HepG2 (cell line): Measurements from ENCODE around the gene PLK5. TPM values are rescaled to one million over a fixed set of nuclear protein-coding genes. Genes with fewer than 3 reads are reported as not detected.

Experiments
- BRD4 ChIP-seq: sonication (generic); formaldehyde crosslinking; IDR thresholded peaks from 2 replicates; pipeline ENCODE4 v1.4.0; 2020; ENCODE audit warnings: missing genetic modification reagents
- CAMTA2 ChIP-seq: sonication (generic); formaldehyde crosslinking; IDR thresholded peaks from 2 replicates; pipeline ENCODE4 v1.4.0; 2020; ENCODE audit warnings: mild to moderate bottlenecking, missing genetic modification reagents, borderline replicate concordance
- FOXA3 ChIP-seq: IDR thresholded peaks from 2 replicates; pipeline ENCODE4 v1.6.1; 2016; ENCODE audit warnings: missing genetic modification reagents, missing compliant biosample characterization
- HMG20B ChIP-seq: conservative IDR thresholded peaks from 2 replicates; pipeline ENCODE4 v1.6.1; 2016; ENCODE audit warnings: missing genetic modification reagents, missing compliant biosample characterization
- HOXA5 ChIP-seq: sonication (generic); formaldehyde crosslinking; IDR thresholded peaks from 2 replicates; pipeline ENCODE4 v1.4.0; 2020; ENCODE audit warnings: missing genetic modification reagents
- MAZ ChIP-seq, 2 experiments: sonication (generic) in 1 of 2; formaldehyde crosslinking in 1 of 2; IDR thresholded peaks; 2 replicates each; pipeline versions ENCODE4 v1.5.0 to v1.6.1; 2012 to 2020; ENCODE audit warnings: low read depth in 2 of 2, mild to moderate bottlenecking in 2 of 2, borderline replicate concordance in 1 of 2, improper control_type of control experiment in 1 of 2, low read length in 1 of 2, missing genetic modification reagents in 1 of 2, moderate library complexity in 1 of 2
- NFKB2 ChIP-seq: sonication (generic); formaldehyde crosslinking; IDR thresholded peaks from 2 replicates; pipeline ENCODE4 v1.4.0; 2020; ENCODE audit warnings: missing genetic modification reagents, borderline replicate concordance
- NFYC ChIP-seq: IDR thresholded peaks from 2 replicates; pipeline ENCODE4 v1.6.1; 2016; ENCODE audit warnings: missing genetic modification reagents, missing compliant biosample characterization
- PRPF4 ChIP-seq: fragments of 200-400 bp; formaldehyde crosslinking; IDR thresholded peaks from 2 replicates; pipeline ENCODE4 v1.6.1; 2016; ENCODE audit warnings: low read length, low read depth; ENCODE audit not compliant: poor library complexity, severe bottlenecking
- SMAD9 ChIP-seq: sonication (generic); formaldehyde crosslinking; IDR thresholded peaks from 2 replicates; pipeline ENCODE4 v1.5.1; 2020; ENCODE audit warnings: mild to moderate bottlenecking, missing genetic modification reagents
- STAG1 ChIP-seq: sonication (generic); formaldehyde crosslinking; IDR thresholded peaks from 2 replicates; pipeline ENCODE4 v1.4.0; 2020; ENCODE audit warnings: missing genetic modification reagents
- TSC22D2 ChIP-seq: sonication (generic); formaldehyde crosslinking; IDR thresholded peaks from 2 replicates; pipeline ENCODE4 v1.5.1; 2020; ENCODE audit warnings: missing genetic modification reagents, mild to moderate bottlenecking, borderline replicate concordance
- ZBTB3 ChIP-seq: sonication (generic); formaldehyde crosslinking; IDR thresholded peaks from 2 replicates; pipeline ENCODE4 v1.4.0; 2020; ENCODE audit warnings: low read depth, mild to moderate bottlenecking, moderate library complexity, missing genetic modification reagents, borderline replicate concordance
- ZBTB38 ChIP-seq: sonication (generic); formaldehyde crosslinking; IDR thresholded peaks from 2 replicates; pipeline ENCODE4 v1.5.1; 2020; ENCODE audit warnings: mild to moderate bottlenecking, missing genetic modification reagents
- ZFP36L1 ChIP-seq: sonication (generic); formaldehyde crosslinking; IDR thresholded peaks from 2 replicates; pipeline ENCODE4 v1.8.0; 2022; ENCODE audit warnings: mild to moderate bottlenecking, missing genetic modification reagents, moderate library complexity
- ZNF24 ChIP-seq: fragments of 450-650 bp; IDR thresholded peaks from 2 replicates; pipeline ENCODE4 v1.6.1; 2017; ENCODE audit warnings: antibody characterized with exemption, mild to moderate bottlenecking
- ZNF446 ChIP-seq: sonication (generic); formaldehyde crosslinking; IDR thresholded peaks from 2 replicates; pipeline ENCODE4 v1.5.0; 2020; ENCODE audit warnings: mild to moderate bottlenecking, missing genetic modification reagents
- ZNF703 ChIP-seq: sonication (generic); formaldehyde crosslinking; IDR thresholded peaks from 2 replicates; pipeline ENCODE4 v1.5.1; 2020; ENCODE audit warnings: missing genetic modification reagents, mild to moderate bottlenecking, moderate library complexity, borderline replicate concordance
- polyA plus RNA-seq, 8 experiments: library from polyadenylated mRNA; depleted of rRNA in 3 of 8; stranded (reverse) in 7 of 8; unstranded in 1 of 8; fragments of >200 nt; fragmentation: Illumina TruSeq in 4 of 8; extraction: Trizol in 4 of 8; gene quantifications; 2 replicates each; pipeline versions ENCODE4 v1.2.1 to v1.2.3, GENCODE V29; 2011 to 2016; ENCODE audit warnings: low read depth in 4 of 8, missing spikeins in 1 of 8, mixed read lengths in 1 of 8; ENCODE audit not compliant: insufficient read depth in 1 of 8
- total RNA-seq, 5 experiments: library from RNA; depleted of rRNA; stranded (reverse); fragments of >200 nt; fragmentation: Illumina TruSeq; extraction: Trizol; gene quantifications; 2 replicates each; pipeline ENCODE4 v1.2.3, GENCODE V29; 2016; ENCODE audit warnings: low read depth in 1 of 5
- TF ChIP-seq, protein P1 (sequence below): IDR thresholded peaks from 2 replicates; pipeline ENCODE4 v1.4.0; 2020; ENCODE audit warnings: mild to moderate bottlenecking, missing genetic modification reagents
- TF ChIP-seq, protein P2 (sequence below): sonication (generic); formaldehyde crosslinking; IDR thresholded peaks from 2 replicates; pipeline ENCODE4 v1.4.0; 2020; ENCODE audit warnings: missing genetic modification reagents, low read depth, mild to moderate bottlenecking, borderline replicate concordance
- TF ChIP-seq, protein P3 (sequence below): sonication (generic); formaldehyde crosslinking; IDR thresholded peaks from 2 replicates; pipeline ENCODE4 v1.8.0; 2022; ENCODE audit warnings: mild to moderate bottlenecking, missing genetic modification reagents; ENCODE audit not compliant: insufficient replicate concordance
- TF ChIP-seq, protein P4 (sequence below): IDR thresholded peaks from 2 replicates; pipeline ENCODE4 v1.6.1; 2016; ENCODE audit warnings: low read depth, borderline replicate concordance

PLK5 gene
- total and polyA plus RNA-seq, 2 of the 13 experiments (the other 11 are each of a cell fraction or from before 2014, with no cell fraction given): not detected

DNA sequence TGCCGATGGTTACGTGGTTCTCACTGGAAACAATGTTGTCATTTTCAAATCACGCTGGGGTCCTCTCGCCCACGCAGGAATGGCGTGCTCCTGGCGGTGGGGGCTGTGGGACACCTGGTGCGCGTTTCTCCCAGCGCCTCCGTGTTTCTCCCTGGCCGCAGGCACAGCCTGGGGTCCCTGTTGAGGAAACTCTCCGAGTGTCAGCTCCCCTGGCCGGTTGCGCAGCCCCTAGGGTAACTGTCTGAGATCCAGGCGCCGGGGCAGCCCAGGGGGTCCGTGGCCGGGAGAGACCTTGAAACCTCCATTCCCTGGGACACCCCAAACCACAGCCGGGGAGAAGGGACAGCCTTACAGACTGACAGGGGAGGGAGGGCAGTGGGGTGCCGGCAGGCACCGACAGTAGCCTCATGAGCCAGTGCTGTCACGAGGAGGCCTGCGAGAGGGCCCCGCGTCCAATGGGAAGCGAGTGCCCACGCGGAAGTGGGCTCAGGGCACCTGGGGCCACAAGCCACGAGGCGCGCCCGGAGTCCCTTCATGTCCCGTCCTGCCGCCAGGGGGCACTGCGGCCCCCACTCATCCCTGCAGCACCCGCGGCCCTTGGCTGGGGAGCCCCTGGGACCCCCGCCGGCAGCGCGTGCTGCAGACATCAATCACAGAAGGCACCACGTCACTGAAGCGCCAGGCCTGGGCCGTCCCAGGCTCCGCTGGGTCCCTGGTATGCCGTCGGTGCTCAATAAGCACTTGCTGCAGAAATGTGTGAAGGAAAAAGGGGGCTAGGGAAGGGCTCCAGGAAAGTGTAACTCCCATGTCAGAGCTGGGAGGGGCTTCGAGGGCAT is 20.6 kb upstream of the PLK5 start (continued):
- TF ChIP-seq STAG1 (peak; percentile 41; the same call in 1 of the 2 replicates), TSC22D2 (no peak), PRPF4 (no peak), ZBTB38 (peak; percentile 71; the same call in 1 of the 2 replicates), HMG20B (CRISPR knock-in tag) (no peak), ZBTB3 (no peak), ZNF24 (no peak), NFYC (peak; percentile 46; the same call in 1 of the 2 replicates), MAZ (IDR thresholded peaks at IDR 0.05; ENCODE audit: borderline replicate concordance, low read depth, low read length) (no peak; the same call in 1 of the 2 replicates), MAZ (CRISPR knock-in tag; IDR thresholded peaks at IDR 0.05; ENCODE audit: low read depth) (0 out of 2 replicates have a peak, but pooled peaks have one; percentile 47), SMAD9 (CRISPR knock-in tag) (no peak), CAMTA2 (CRISPR knock-in tag) (no peak), ZNF446 (CRISPR knock-in tag) (no peak), NFKB2 (CRISPR knock-in tag) (no peak), HOXA5 (CRISPR knock-in tag) (no peak), BRD4 (CRISPR knock-in tag) (no peak), ZNF703 (CRISPR knock-in tag) (0 out of 2 replicates have a peak, but pooled peaks have one; percentile 55), FOXA3 (0 out of 2 replicates have a peak, but pooled peaks have one; percentile 13), ZFP36L1 (CRISPR knock-in tag) (no peak)
- TF ChIP-seq, protein P1, sequence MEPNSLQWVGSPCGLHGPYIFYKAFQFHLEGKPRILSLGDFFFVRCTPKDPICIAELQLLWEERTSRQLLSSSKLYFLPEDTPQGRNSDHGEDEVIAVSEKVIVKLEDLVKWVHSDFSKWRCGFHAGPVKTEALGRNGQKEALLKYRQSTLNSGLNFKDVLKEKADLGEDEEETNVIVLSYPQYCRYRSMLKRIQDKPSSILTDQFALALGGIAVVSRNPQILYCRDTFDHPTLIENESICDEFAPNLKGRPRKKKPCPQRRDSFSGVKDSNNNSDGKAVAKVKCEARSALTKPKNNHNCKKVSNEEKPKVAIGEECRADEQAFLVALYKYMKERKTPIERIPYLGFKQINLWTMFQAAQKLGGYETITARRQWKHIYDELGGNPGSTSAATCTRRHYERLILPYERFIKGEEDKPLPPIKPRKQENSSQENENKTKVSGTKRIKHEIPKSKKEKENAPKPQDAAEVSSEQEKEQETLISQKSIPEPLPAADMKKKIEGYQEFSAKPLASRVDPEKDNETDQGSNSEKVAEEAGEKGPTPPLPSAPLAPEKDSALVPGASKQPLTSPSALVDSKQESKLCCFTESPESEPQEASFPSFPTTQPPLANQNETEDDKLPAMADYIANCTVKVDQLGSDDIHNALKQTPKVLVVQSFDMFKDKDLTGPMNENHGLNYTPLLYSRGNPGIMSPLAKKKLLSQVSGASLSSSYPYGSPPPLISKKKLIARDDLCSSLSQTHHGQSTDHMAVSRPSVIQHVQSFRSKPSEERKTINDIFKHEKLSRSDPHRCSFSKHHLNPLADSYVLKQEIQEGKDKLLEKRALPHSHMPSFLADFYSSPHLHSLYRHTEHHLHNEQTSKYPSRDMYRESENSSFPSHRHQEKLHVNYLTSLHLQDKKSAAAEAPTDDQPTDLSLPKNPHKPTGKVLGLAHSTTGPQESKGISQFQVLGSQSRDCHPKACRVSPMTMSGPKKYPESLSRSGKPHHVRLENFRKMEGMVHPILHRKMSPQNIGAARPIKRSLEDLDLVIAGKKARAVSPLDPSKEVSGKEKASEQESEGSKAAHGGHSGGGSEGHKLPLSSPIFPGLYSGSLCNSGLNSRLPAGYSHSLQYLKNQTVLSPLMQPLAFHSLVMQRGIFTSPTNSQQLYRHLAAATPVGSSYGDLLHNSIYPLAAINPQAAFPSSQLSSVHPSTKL (CRISPR knock-in tag): 0 out of 2 replicates have a peak, but pooled peaks have one; percentile 8
- TF ChIP-seq, protein P2, sequence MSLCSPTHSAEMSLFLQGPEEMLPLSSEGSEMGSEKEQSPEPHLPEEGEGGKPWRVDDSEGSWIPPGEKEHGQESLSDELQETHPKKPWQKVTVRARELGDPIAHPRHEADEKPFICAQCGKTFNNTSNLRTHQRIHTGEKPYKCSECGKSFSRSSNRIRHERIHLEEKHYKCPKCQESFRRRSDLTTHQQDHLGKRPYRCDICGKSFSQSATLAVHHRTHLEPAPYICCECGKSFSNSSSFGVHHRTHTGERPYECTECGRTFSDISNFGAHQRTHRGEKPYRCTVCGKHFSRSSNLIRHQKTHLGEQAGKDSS (CRISPR knock-in tag): no peak
- TF ChIP-seq, protein P3, sequence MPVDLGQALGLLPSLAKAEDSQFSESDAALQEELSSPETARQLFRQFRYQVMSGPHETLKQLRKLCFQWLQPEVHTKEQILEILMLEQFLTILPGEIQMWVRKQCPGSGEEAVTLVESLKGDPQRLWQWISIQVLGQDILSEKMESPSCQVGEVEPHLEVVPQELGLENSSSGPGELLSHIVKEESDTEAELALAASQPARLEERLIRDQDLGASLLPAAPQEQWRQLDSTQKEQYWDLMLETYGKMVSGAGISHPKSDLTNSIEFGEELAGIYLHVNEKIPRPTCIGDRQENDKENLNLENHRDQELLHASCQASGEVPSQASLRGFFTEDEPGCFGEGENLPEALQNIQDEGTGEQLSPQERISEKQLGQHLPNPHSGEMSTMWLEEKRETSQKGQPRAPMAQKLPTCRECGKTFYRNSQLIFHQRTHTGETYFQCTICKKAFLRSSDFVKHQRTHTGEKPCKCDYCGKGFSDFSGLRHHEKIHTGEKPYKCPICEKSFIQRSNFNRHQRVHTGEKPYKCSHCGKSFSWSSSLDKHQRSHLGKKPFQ (CRISPR knock-in tag): no peak
- TF ChIP-seq, protein P4, sequence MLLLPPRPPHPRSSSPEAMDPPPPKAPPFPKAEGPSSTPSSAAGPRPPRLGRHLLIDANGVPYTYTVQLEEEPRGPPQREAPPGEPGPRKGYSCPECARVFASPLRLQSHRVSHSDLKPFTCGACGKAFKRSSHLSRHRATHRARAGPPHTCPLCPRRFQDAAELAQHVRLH (CRISPR knock-in tag): 0 out of 2 replicates have a peak, but pooled peaks have one; percentile 26
